Ascending aorta (tissue), 2 donors: ENCODE results near the gene HOXD3. TPM values are rescaled to one million over a fixed set of nuclear protein-coding genes. Genes with fewer than 3 reads are reported as not detected.

ENCODE experiments used
- DNase-seq, 2 donors: peaks; one replicate each; pipeline ENCODE4 v3.0.0-alpha.2; 2019; ENCODE audit warnings: low spot score in 2 of 2
- H3K27ac ChIP-seq, 2 donors: fragments of 200-600 bp; sonication (generic); one replicate each; pipeline ENCODE4 v1.5.1; 2016 to 2017; ENCODE audit warnings: mild to moderate bottlenecking in 1 of 2
- H3K27me3 ChIP-seq: fragments of 200-600 bp; sonication (generic); one replicate; pipeline ENCODE4 v1.5.1; 2017
- H3K36me3 ChIP-seq, 2 donors: fragments of 200-600 bp; sonication (generic); one replicate each; pipeline ENCODE4 v1.5.1; 2016
- H3K4me1 ChIP-seq, 2 donors: fragments of 200-600 bp; sonication (generic); one replicate each; pipeline ENCODE4 v1.5.1; 2016 to 2017; ENCODE audit warnings: mild to moderate bottlenecking in 1 of 2
- H3K4me3 ChIP-seq, 2 donors: fragments of 200-600 bp; sonication (generic); one replicate each; pipeline ENCODE4 v1.5.1; 2016 to 2017; ENCODE audit warnings: mild to moderate bottlenecking in 1 of 2
- H3K9me3 ChIP-seq, 2 donors: fragments of 200-600 bp; sonication (generic); one replicate each; pipeline ENCODE4 v1.5.1; 2016
- CTCF ChIP-seq, 3 experiments: fragments of 200-600 bp in 2 of 3; fragments of 450-650 bp in 1 of 3; sonication (generic) in 2 of 3; IDR thresholded peaks; one replicate each; pipeline ENCODE4 v1.5.1; 2016 to 2019; ENCODE audit warnings: antibody characterized with exemption in 3 of 3, mild to moderate bottlenecking in 1 of 3, moderate library complexity in 1 of 3
- intact Hi-C: fragments of 100-400 bp; cut with DNase I; formaldehyde crosslinking; loops from one replicate; pipeline ENCODE4 v1.15.1; 2023
- total RNA-seq: library from RNA; depleted of rRNA; stranded (reverse); fragments of >200 nt; gene quantifications from one replicate; pipeline ENCODE4 v1.1.0, GENCODE V29; 2016

Gene HOXD3
- total RNA-seq, 1 donor from 2014 or later, result 8.6 TPM

GRCh38 chr2:176123411-176124109 lies 33.5 kb upstream of the HOXD3 start:
- DNase-seq, result no peak
- Histone ChIP-seq H3K36me3 (no peaks in the 10 kb centered on the region), H3K9me3 (no peaks in the 10 kb centered on the region), H3K4me1 (peaks cover 11 to 12% of the 10 kb centered on the region in 2 donors), H3K27me3 (peaks cover 9% of the 10 kb centered on the region), H3K27ac (no peak overlapping the region), H3K4me3 (peak overlapping the region; percentile 67 to 81)
- intact Hi-C loops, result loop anchor here (5.0 to 10.0 kb wide), 2 partner anchors 41 to 1211 kb away; partner anchors contain the start of gene EVX2
- TF ChIP-seq CTCF (IDR thresholded peaks at IDR 0.05), result no peak

GRCh38 chr2:176124110-176124946 lies 32.8 kb upstream of the HOXD3 start:
- H3K27ac ChIP-seq, result no peak overlapping the region

GRCh38 chr2:176124947-176125771 lies 31.9 kb upstream of the HOXD3 start:
- no peaks in the 10 kb centered on the region for H3K9me3 ChIP-seq
- H3K27ac ChIP-seq, result no peak overlapping the region
- DNase-seq, result peak in 1 of 2 donors; percentile 53
- peaks cover 11 to 14% of the 10 kb centered on the region in 2 donors for H3K4me1 ChIP-seq
- H3K27me3 ChIP-seq, result peaks cover 8% of the 10 kb centered on the region
- no peak overlapping the region for H3K4me3 ChIP-seq
- H3K36me3 ChIP-seq, result no peaks in the 10 kb centered on the region
- TF ChIP-seq CTCF (IDR thresholded peaks at IDR 0.05), result no peak
- intact Hi-C loops, result loop anchor here (5.0 to 10.0 kb wide), 5 partner anchors 43 to 1210 kb away; partner anchors contain the start of gene EVX2

More at GRCh38 chr2:176124110-176124946, 32.8 kb upstream of the HOXD3 start:
- peak in 1 of 2 donors; percentile 62 for DNase-seq
- intact Hi-C loops, result loop anchor here (5.0 to 10.0 kb wide), 2 partner anchors 42 to 1210 kb away; partner anchors contain the start of gene EVX2
- H3K27me3 ChIP-seq, result peaks cover 9% of the 10 kb centered on the region
- H3K4me3 ChIP-seq, result no peak overlapping the region
- H3K36me3 ChIP-seq, result no peaks in the 10 kb centered on the region
- no peaks in the 10 kb centered on the region for H3K9me3 ChIP-seq
- TF ChIP-seq CTCF (IDR thresholded peaks at IDR 0.05), result no peak
- peaks cover 11 to 13% of the 10 kb centered on the region in 2 donors for H3K4me1 ChIP-seq

- intact Hi-C loops, result loop anchor here (2.0 to 10.0 kb wide), 5 partner anchors 527 to 1209 kb away; no protein-coding TSS in a partner anchor
- TF ChIP-seq CTCF (IDR thresholded peaks at IDR 0.05), result no peak
- Histone ChIP-seq H3K4me3 (no peak overlapping the region), H3K27ac (no peak overlapping the region), H3K4me1 (peaks cover 11 to 14% of the 10 kb centered on the region in 2 donors), H3K9me3 (no peaks in the 10 kb centered on the region), H3K36me3 (no peaks in the 10 kb centered on the region), H3K27me3 (peaks cover 5% of the 10 kb centered on the region)
- peak in 1 of 2 donors; percentile 3 for DNase-seq
Measured at GRCh38 chr2:176125772-176126054, 31.4 kb upstream of the HOXD3 start.
